H9 (cell line): ENCODE results near the gene FAM151A. TPM values are rescaled to one million over a fixed set of nuclear protein-coding genes. Genes with fewer than 3 reads are reported as not detected.

ENCODE experiments used
- DNase-seq: peaks from one replicate; pipeline ENCODE4 v3.0.0-alpha.2; 2017
- H2AFZ ChIP-seq: one replicate; pipeline ENCODE4 v1.6.1; 2013; ENCODE audit warnings: mild to moderate bottlenecking, low read length, control low read depth, moderate library complexity
- H2AK5ac ChIP-seq: 2 replicates; pipeline ENCODE4 v1.6.1; 2013; ENCODE audit warnings: low read length, control low read depth, mixed read lengths; ENCODE audit not compliant: insufficient read length
- H2BK120ac ChIP-seq: one replicate; pipeline ENCODE4 v1.6.1; 2013; ENCODE audit warnings: low read depth, mild to moderate bottlenecking, low read length, control low read depth, inconsistent platforms; ENCODE audit not compliant: poor library complexity, severe bottlenecking
- H2BK12ac ChIP-seq: 2 replicates; pipeline ENCODE4 v1.6.1; 2013; ENCODE audit warnings: low read length, control low read depth, mixed read lengths, low read depth; ENCODE audit not compliant: insufficient read length
- H2BK15ac ChIP-seq: 2 replicates; pipeline ENCODE4 v1.6.1; 2013; ENCODE audit warnings: low read depth, low read length, control low read depth
- H2BK20ac ChIP-seq: one replicate; pipeline ENCODE4 v1.6.1; 2013; ENCODE audit warnings: low read depth, mild to moderate bottlenecking, low read length, control low read depth, inconsistent platforms; ENCODE audit not compliant: poor library complexity, severe bottlenecking
- H2BK5ac ChIP-seq: 2 replicates; pipeline ENCODE4 v1.6.1; 2013; ENCODE audit warnings: low read length, control low read depth, mixed read lengths; ENCODE audit not compliant: insufficient read length
- H3K14ac ChIP-seq: 2 replicates; pipeline ENCODE4 v1.6.1; 2013; ENCODE audit warnings: low read length, control low read depth; ENCODE audit not compliant: insufficient read depth
- H3K18ac ChIP-seq: 2 replicates; pipeline ENCODE4 v1.6.1; 2013; ENCODE audit warnings: low read depth, mild to moderate bottlenecking, mixed read lengths, low read length, control low read depth; ENCODE audit not compliant: insufficient read length
- H3K23ac ChIP-seq: 2 replicates; pipeline ENCODE4 v1.6.1; 2013; ENCODE audit warnings: low read length, control low read depth, mixed read lengths, low read depth; ENCODE audit not compliant: insufficient read length
- H3K23me2 ChIP-seq: 2 replicates; pipeline ENCODE4 v1.6.1; 2013; ENCODE audit warnings: low read depth, mild to moderate bottlenecking, mixed read lengths, low read length, control low read depth; ENCODE audit not compliant: insufficient read length, poor library complexity, severe bottlenecking
- H3K27ac ChIP-seq: 2 replicates; pipeline ENCODE4 v1.5.1; 2013; ENCODE audit warnings: low read length, control low read depth, mixed read lengths, low read depth; ENCODE audit not compliant: insufficient read length
- H3K27me3 ChIP-seq: 2 replicates; pipeline ENCODE4 v1.6.1; 2013; ENCODE audit warnings: low read length, control low read depth, inconsistent platforms; ENCODE audit not compliant: insufficient read depth
- H3K4ac ChIP-seq: 2 replicates; pipeline ENCODE4 v1.6.1; 2013; ENCODE audit warnings: low read depth, mild to moderate bottlenecking, control low read depth, inconsistent platforms, low read length, moderate library complexity
- H3K4me1 ChIP-seq: 2 replicates; pipeline ENCODE4 v1.6.1; 2013; ENCODE audit warnings: low read length, control low read depth, inconsistent platforms; ENCODE audit not compliant: insufficient read depth
- H3K4me2 ChIP-seq: 2 replicates; pipeline ENCODE4 v1.6.1; 2013; ENCODE audit warnings: low read length, control low read depth, mixed read lengths; ENCODE audit not compliant: insufficient read length, insufficient read depth
- H3K56ac ChIP-seq: 2 replicates; pipeline ENCODE4 v1.6.1; 2013; ENCODE audit warnings: low read depth, mild to moderate bottlenecking, mixed read lengths, low read length, control low read depth; ENCODE audit not compliant: insufficient read length
- H3K79me1 ChIP-seq: 2 replicates; pipeline ENCODE4 v1.6.1; 2013; ENCODE audit warnings: low read depth, mild to moderate bottlenecking, moderate library complexity, low read length, control low read depth, inconsistent platforms; ENCODE audit not compliant: insufficient read depth, poor library complexity, severe bottlenecking
- H3K79me2 ChIP-seq: 2 replicates; pipeline ENCODE4 v1.6.1; 2013; ENCODE audit warnings: low read length, control low read depth, inconsistent platforms; ENCODE audit not compliant: insufficient read depth
- H3K9ac ChIP-seq: 2 replicates; pipeline ENCODE4 v1.6.1; 2013; ENCODE audit warnings: low read length, control low read depth, mixed read lengths; ENCODE audit not compliant: insufficient read length; ENCODE audit errors: extremely low read depth
- H3K9me3 ChIP-seq: one replicate; pipeline ENCODE4 v1.6.1; 2013; ENCODE audit warnings: low read depth, low read length, inconsistent platforms; ENCODE audit not compliant: control insufficient read depth
- H3T11ph ChIP-seq: one replicate; pipeline ENCODE4 v1.6.1; 2013; ENCODE audit warnings: mild to moderate bottlenecking, low read length, control low read depth, inconsistent platforms
- H4K20me1 ChIP-seq: one replicate; pipeline ENCODE4 v1.6.1; 2013; ENCODE audit not compliant: control insufficient read depth, insufficient read length, insufficient read depth
- H4K5ac ChIP-seq: 2 replicates; pipeline ENCODE4 v1.6.1; 2013; ENCODE audit warnings: low read depth, mild to moderate bottlenecking, mixed read lengths, low read length, control low read depth; ENCODE audit not compliant: insufficient read length
- H4K8ac ChIP-seq: replicated peaks from 2 replicates; pipeline ENCODE4 v1.6.1; 2013; ENCODE audit warnings: low read length, control low read depth, mixed read lengths, low read depth; ENCODE audit not compliant: insufficient read length
- H4K91ac ChIP-seq: 2 replicates; pipeline ENCODE4 v1.6.1; 2013; ENCODE audit warnings: low read depth, mild to moderate bottlenecking, moderate library complexity, mixed read lengths, low read length, control low read depth; ENCODE audit not compliant: insufficient read length
- H3K27ac Mint-ChIP-seq, 3 experiments: 2 replicates in 2 of 3; 3 replicates in 1 of 3; pipeline ENCODE4 v1.8.0; 2020 to 2021; ENCODE audit warnings: mixed read lengths in 3 of 3, mild to moderate bottlenecking in 1 of 3, moderate library complexity in 1 of 3
- H3K27me3 Mint-ChIP-seq: 2 replicates; pipeline ENCODE4 v1.8.0; 2021; ENCODE audit warnings: low read depth, mild to moderate bottlenecking, moderate library complexity, mixed read lengths
- H3K36me3 Mint-ChIP-seq, 3 experiments: 2 replicates in 2 of 3; 3 replicates in 1 of 3; pipeline ENCODE4 v1.8.0; 2020 to 2021; ENCODE audit warnings: low read depth in 3 of 3, mixed read lengths in 3 of 3; ENCODE audit not compliant: insufficient read depth in 1 of 3
- H3K4me1 Mint-ChIP-seq, 2 experiments: 2 replicates each; pipeline ENCODE4 v1.8.0; 2020; ENCODE audit warnings: mixed read lengths in 2 of 2
- H3K4me3 Mint-ChIP-seq, 2 experiments: 2 replicates in 1 of 2; 3 replicates in 1 of 2; pipeline ENCODE4 v1.8.0; 2020 to 2021; ENCODE audit warnings: mild to moderate bottlenecking in 2 of 2, mixed read lengths in 2 of 2, moderate library complexity in 1 of 2
- H3K9me3 Mint-ChIP-seq, 2 experiments: 2 replicates in 1 of 2; 3 replicates in 1 of 2; pipeline ENCODE4 v1.8.0; 2020; ENCODE audit warnings: mild to moderate bottlenecking in 2 of 2, mixed read lengths in 2 of 2, moderate library complexity in 1 of 2
- CTCF ChIP-seq: fragments of 200-600 bp; sonication (generic); conservative IDR thresholded peaks from 3 replicates; pipeline ENCODE4 v1.8.0; 2021; ENCODE audit warnings: antibody characterized with exemption, mild to moderate bottlenecking
- WGBS: extraction: QIAGEN DNeasy Blood & Tissue Kit; methylation state at CpG from one replicate; pipeline ENCODE4 v1.1.7; 2013; ENCODE audit warnings: missing lambda C conversion rate, low lambda C conversion rate, mixed read lengths; ENCODE audit not compliant: insufficient read length; ENCODE audit errors: extremely low coverage; 5-methylcytosine and 5-hydroxymethylcytosine counted together
- total RNA-seq: library from RNA; stranded (reverse); gene quantifications from 2 replicates; pipeline ENCODE4 v1.2.1, GENCODE V29; 2021

Gene FAM151A
- total RNA-seq, 1 experiment from 2014 or later: not detected

- H4K20me1 ChIP-seq: no peaks in the 10 kb centered on the region
- no peaks in the 10 kb centered on the region for H3K79me2 ChIP-seq
- no peak for DNase-seq
- Mint-ChIP-seq H3K4me3 (no peak overlapping the region), H3K9me3 (peaks cover 3 to 9% of the 10 kb centered on the region in 2 experiments), H3K27ac (no peak overlapping the region), H3K27me3 (peaks cover 17% of the 10 kb centered on the region), H3K36me3 (peaks cover 3 to 9% (median 4%) of the 10 kb centered on the region in 3 experiments; a peak in 3 of 7 replicates), H3K4me1 (peaks cover 0 to 8% of the 10 kb centered on the region in 2 experiments; a peak in 1 of 4 replicates)
- no peak overlapping the region for H3K56ac ChIP-seq
- no peaks in the 10 kb centered on the region for H3K79me1 ChIP-seq
- no peaks in the 10 kb centered on the region for H3K23me2 ChIP-seq
- no peak overlapping the region for H2AK5ac ChIP-seq
- H3K27me3 ChIP-seq: no peaks in the 10 kb centered on the region
- no peaks in the 10 kb centered on the region for H3K4me1 ChIP-seq
- no CpG with 5 or more reads among the region's 10 CpGs for WGBS
- no peak overlapping the region for H3K9ac ChIP-seq
- H2BK120ac ChIP-seq: no peak overlapping the region
- no peak overlapping the region for H4K91ac ChIP-seq
- H3K14ac ChIP-seq: no peak overlapping the region
- no peak overlapping the region for H3K23ac ChIP-seq
- no peak overlapping the region for H2BK15ac ChIP-seq
- H3K4me2 ChIP-seq: no peak overlapping the region
- H2BK20ac ChIP-seq: no peak overlapping the region
- H3T11ph ChIP-seq: no peak overlapping the region
- H4K5ac ChIP-seq: no peak overlapping the region
- H3K27ac ChIP-seq: no peak overlapping the region
- no peak overlapping the region for H3K18ac ChIP-seq
- H2BK5ac ChIP-seq: no peak overlapping the region
- H2AFZ ChIP-seq: no peak overlapping the region
- H3K4ac ChIP-seq: no peak overlapping the region
- H2BK12ac ChIP-seq: no peak overlapping the region
- H4K8ac ChIP-seq: no peak overlapping the region
- no peak for TF ChIP-seq CTCF
- H3K9me3 ChIP-seq: no peaks in the 10 kb centered on the region
Observed at GRCh38 chr1:54627196-54627595, 3.9 kb upstream of the FAM151A start.
